ENCODE results near the gene AK6.
"Not testable (repeated sequence)": the region's sequence is repeated elsewhere in the genome, so short reads cannot be mapped to it uniquely, and the experiment has no call there.

The AK6 gene

GRCh38 chr5:69334793-69335268 lies 34.5 kb downstream of the AK6 start:
- DNase-seq = peak; percentile 78

DNA sequence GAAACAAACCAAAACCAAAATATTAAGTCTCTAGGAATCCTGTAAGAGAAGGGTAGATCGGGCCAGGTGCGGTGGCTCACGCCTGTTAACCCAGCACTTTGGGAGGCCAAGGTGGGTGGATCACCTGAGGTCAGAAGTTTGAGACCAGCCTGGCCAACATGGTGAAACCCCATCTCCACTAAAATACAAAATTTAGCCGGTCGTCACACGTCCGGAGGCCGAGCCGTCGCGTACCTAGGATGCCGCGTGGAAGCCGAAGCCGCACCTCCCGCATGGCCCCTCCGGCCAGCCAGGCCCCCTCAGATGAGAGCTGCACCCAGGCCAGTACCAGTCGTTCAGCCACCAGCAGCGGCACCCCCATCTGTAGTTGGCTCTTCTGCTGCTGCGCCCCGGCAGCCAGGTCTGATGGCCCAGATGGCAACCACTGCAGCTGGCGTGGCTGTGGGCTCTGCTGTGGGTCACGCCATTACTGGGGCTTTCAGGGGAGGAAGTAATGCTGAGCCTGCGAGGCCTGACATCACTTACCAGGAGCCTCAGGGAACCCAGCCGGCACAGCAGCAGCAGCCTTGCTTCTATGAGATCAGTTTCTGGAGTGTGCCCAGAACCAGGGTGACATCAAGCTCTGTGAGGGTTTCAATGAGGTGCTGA lies 35.5 kb downstream of the AK6 start:
- not testable (repeated sequence) for DNase-seq

DNA sequence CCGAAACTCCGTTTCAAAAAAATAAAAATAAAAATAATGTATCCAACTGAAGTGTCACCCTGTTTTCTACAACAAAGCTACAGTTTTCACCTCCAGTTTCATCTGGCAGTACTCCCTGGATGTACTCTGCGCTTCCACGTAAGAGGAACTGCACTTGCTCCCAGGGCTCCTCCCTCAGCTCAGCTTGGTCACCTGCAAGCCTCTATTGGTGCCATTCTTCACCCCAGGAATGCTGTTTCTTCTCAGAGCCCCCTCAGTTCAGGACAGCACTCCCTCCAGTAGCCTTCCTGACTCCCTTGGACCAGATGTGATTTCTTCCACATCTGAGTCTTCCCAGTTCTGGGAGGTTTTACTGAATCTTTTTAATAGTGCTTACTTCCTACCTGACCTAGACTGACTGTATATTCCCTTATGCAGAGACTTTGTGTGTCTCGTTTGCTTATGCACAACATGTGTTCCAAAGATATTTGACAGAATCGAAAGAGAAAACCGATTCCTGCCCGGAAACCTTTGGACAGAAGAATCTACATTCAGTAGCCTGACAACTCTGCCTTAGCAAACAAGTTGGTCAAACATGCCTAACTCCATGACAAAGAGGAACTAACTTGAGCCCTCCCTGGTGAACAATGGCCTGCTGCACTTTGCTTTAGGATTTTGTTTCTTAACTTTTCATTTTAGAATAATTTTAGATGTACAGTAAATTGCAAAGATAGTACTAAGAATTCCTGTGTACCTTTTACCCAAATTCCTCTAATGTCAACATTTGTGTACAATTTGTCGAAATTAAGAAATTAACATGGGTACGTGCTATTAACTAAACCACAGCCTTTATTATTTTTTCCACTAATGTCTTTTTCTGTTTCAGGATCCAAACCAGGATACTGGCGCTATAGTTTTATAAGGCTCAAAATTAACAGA lies 37.5 kb downstream of the AK6 start:
- peak; percentile 8 for DNase-seq

- DNase-seq = no peak
Observed at GRCh38 chr5:69329905-69330489, 39.3 kb downstream of the AK6 start.

- DNase-seq = no peak
Observed at GRCh38 chr5:69326365-69326764, 43.0 kb downstream of the AK6 start.

DNA sequence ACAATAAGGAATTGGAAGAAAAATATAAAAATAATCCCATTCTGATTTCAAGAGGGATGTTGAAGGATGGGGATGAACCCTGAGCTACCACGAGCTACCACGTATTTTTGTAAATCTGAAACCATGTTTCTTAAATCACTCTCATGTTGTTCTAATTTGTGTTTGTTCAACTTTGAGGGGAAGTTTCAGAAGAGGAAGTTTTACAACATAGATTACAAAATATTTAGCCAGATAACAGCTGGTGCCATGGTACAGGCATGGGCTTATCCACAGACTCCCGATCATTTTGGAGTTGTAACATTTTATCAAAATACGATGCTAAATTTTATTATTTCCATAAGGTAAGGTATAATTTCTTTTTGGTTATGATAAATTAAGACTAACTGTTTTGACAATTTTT lies 51.9 kb downstream of the AK6 start:
- no peak for DNase-seq

DNA sequence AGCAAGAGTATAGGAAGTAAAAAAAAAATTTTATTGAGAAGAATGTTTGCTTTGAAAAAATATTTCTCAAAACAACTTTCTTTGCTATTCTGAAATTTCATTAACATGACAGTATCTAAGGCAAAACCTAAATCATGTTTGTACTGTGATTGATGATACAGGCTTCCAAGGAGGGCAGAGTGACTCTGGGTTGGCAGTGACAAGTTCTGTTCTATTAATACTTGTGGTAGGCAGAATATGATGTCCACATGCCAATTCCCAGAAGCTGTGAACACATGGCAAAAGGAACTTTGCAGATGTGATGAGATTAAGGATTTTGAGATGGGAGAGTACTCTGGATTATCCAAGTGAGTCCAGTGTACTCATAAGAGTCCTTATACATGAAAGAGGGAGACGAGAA lies 53.3 kb downstream of the AK6 start:
- DNase-seq = no peak

GRCh38 chr5:69313428-69313827 lies 55.9 kb downstream of the AK6 start:
- no peak for DNase-seq

DNA sequence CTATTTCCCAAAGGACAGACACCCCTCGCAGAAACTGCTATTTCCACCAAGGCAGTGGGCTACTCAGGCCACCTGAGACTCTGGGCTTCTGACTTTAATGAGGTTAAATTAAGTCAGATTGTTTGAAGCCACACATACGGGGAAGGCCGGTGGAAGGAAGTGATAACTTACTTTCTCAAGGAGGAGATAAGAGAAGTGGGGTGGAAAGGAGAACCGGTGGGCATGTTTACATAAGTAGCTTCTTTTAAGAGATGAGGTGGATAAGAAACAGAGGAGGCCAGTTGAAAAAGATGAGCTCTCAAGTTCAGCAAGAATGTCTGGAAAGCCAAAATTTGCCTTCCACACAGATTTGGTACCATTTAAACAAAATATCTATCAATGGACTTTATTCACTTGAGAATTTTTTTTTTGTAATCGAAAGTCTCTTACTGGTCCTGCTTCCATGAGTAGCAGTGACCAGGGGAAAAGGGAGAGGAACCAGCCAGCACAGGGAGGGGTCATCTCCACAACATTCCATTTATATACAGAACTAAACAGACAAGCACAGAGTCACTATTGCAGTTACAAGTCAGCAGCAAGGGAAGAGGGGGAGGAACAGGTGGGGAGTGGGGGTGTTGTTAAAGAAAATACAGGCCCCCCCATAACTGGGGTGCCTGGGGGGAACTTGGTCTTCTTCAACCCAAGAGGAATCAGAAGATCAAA lies 56.7 kb downstream of the AK6 start:
- no peak for DNase-seq

DNA sequence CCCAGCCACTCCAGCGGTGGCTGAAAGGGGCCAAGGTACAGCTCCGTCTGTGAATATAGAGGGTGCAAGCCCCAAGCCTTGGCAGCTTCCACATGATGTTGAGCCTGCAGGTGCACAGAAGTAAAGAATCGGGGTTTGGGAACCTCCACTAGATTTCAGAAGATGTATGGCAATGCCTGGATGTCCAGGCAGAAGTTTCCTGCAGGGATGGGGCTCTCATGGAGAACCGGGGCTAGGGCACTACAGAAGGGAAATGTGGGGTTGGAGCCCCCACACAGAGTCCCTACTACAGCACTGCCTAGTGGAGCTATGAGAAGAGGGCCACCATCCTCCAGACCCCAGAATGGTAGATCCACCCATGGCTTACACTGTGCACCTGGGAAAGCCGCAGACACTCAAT lies 59.9 kb downstream of the AK6 start:
- DNase-seq = no peak

- no peak for DNase-seq
Observed at GRCh38 chr5:69308046-69308553, 61.2 kb downstream of the AK6 start.

GRCh38 chr5:69305512-69305911 lies 63.8 kb downstream of the AK6 start:
- no peak for DNase-seq
